GM21737 (cell line): Measurements from ENCODE around the gene CPVL.

ENCODE experiments used
- ATAC-seq: cut with Tn5 transposase; IDR thresholded peaks from one replicate; pipeline ENCODE4 v1.9.1; 2021; ENCODE audit warnings: mild to moderate bottlenecking, moderate library complexity; ENCODE audit not compliant: unreplicated experiment

The CPVL gene

DNA sequence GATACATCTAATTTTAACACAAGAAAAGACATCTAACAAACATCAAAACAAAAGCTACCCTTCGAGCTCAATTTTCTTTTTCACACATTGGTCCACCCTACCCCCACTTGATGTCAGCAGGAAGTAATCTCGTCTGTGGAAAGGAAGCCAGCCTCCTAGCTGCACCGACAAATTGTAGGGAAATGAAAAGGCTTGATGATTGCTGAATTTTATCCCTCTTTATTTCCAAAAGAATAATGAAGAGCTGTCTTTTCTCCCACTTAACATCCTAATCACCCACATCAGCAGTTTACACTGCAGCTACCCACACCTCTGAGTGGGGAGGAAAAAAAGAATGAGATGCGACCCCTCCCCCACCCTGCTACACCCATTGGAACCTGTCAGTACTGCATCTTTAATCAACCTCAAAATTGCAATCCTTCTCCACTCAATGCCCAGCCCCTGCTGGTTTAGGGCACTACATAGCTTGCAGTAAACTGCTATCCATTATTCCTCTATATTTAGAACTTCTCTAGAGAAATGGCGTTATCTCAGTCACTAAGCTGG lies 10.6 kb upstream of the CPVL start:
- no peak for ATAC-seq

DNA sequence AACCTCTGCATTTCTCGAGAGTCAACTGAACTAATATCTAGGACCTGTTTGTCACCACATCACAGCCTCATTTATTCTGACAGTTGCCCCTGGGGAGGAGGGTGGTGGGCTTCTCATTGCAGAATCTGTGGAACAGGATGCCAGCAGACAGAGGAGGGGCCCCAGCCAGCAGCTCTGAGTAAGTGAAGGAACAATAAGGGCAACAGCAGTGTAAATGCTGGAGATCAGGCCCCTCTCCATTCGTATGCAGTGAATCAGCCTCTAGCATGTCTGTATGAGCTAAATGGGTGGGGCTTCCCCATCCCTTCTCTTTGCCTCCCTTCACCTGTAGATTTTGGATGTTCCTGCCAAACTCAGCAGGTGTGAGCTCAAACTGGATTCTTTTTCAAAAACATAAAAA lies 7.7 kb upstream of the CPVL start:
- ATAC-seq, result no peak

DNA sequence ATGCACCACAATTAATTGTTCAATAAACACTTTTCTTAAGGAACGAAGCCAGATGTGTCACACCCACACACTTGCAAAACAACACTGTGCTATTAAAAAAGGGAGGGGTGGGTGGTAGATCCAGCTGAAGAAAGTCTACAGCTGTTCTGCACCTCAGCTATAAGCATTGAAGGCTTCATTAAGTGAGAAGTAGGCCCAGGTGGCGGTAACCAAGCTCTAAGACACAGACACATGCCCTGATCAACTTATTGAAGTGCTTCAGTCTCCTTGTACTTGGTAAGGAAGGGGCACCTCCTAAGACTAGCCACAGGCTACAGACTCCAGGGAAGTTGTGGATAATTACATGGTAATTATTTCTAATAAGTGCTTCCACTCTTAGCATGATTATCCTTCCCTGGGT lies 4.5 kb upstream of the CPVL start:
- no peak for ATAC-seq

- no peak for ATAC-seq
Measured at GRCh38 chr7:29149036-29149435, 2.7 kb upstream of the CPVL start.

- no peak for ATAC-seq
Measured at GRCh38 chr7:29147821-29148220, 1.5 kb upstream of the CPVL start.

DNA sequence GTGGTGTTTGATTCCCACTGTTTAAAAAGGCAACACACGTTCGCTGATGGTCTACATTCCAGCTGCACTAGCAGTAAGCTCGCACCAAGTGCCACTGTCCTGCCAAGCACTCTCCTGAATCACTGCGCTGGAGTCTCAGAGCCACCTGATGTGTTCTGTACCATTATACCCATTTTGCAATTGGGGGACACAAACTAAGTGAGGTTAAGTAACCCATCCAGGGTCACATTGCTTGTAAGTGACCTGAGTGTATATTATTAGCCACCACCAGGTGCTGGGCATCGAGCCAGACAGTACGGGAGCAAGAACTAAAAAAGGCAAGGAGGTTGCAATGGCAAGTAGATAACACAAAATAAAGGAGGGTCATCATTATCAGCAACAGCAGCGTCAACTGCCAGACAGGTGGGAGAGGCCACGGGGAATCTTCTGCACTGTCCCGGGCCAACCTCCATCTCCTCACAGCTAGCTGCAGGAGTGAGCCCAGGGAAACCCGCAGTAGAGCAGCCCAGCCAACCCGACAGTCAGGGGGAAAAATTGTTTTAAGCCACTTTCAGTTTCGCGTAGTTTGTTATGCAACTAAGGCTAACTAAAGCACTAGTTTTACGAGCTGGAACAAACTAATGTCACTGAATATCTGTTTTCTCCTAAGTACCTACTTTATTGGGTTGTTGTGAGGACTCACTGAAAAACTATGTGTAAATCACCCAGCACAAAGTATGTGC lies 712 bp upstream of the CPVL start:
- ATAC-seq, result no peak

- no peak for ATAC-seq
Measured at GRCh38 chr7:29145553-29146056, 732 bp downstream of the CPVL start.

GRCh38 chr7:29143751-29144150 lies 2.6 kb downstream of the CPVL start:
- no peak for ATAC-seq

DNA sequence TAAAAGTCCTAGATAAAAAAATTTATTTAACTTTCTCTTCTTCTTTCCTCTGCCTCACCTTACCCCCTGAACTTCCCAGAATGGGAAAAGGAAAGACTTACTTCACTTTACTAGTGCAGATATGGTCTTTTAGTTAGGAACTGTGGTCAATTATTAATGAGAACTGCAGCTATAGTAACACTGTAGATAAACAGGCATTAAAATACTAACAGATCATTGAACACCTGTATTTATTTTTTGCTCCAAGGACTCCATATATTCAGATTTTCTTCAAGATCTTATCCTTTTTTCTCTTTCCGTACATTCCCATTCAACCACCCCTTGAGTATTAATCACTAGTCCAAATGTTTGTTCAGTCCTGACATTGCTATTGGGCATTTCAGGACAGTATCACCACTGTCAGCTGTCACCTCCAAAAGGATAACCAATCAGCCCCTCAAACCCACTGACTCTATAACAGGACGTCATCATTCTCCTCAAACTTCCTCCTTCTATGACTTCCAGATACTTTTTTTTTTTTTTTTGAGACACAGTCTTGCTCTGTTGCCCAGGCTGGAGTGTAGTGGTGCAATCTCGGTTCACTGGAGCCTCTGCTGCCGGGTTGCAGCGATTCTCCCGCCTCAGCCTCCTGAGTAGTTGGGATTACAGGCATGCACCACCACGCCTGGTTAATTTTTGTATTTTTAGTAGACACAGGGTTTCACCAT lies 4.2 kb downstream of the CPVL start:
- no peak for ATAC-seq

GRCh38 chr7:29140873-29141468 lies 5.4 kb downstream of the CPVL start:
- no peak for ATAC-seq

DNA sequence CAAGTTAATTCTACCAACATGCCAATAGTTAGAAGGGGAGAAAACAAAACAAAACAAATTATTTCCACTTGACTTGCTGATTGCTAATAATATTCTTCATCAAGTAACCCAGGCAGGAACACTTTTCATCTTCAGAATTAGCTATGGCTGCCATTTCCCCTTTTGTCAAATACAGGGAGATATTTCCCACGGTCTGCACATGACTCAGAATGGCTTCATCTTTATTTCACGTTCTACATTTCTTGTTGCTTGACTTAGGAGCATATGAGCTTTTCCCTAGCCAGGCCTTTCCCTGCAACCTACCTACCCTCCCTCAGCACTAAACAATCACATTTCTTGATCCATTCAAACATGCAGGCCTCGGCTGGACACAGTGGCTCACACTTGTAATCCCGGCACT lies 6.5 kb downstream of the CPVL start:
- ATAC-seq, result no peak

GRCh38 chr7:29139191-29139590 lies 7.1 kb downstream of the CPVL start:
- no peak for ATAC-seq

DNA sequence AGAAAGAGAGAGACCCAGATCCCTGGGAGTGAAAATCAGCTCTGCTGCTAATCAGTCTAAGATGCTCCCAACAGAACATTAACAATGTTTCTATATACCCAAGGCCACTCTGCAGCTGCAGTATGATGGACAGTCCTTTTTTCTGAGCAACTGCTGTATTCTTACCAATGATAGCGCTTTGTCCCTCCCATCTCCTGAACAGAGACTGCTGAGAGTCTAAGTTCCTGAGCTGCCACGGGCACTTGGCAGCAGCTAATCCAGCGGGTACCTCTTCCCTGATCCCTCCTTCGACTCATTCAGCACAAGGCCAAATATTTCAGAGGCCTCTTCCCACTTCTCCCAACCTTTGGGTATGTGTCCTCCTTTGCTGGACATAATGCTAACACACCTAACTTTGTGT lies 7.7 kb downstream of the CPVL start:
- ATAC-seq, result no peak

DNA sequence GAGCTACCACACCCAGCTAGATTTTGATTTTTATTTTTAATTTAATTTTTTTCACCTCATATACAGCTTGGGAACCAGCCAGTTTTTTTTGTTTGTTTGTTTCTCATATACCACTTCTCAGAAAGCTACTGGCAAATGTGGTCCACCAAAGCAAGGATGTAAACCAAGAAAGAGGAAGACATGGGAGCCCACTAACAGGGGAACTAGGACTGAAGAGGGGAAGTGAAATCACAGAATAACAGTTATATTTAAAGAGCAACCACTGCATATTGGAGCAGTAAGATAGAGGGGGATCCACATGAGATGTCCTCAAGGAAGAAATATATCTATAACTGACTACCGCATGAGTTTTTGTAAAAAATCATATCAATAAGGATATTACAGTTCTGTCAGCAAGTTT lies 10.5 kb downstream of the CPVL start:
- no peak for ATAC-seq

- no peak for ATAC-seq
Measured at GRCh38 chr7:29132980-29133379, 13.4 kb downstream of the CPVL start.

GRCh38 chr7:29131678-29132077 lies 14.7 kb downstream of the CPVL start:
- ATAC-seq, result no peak

DNA sequence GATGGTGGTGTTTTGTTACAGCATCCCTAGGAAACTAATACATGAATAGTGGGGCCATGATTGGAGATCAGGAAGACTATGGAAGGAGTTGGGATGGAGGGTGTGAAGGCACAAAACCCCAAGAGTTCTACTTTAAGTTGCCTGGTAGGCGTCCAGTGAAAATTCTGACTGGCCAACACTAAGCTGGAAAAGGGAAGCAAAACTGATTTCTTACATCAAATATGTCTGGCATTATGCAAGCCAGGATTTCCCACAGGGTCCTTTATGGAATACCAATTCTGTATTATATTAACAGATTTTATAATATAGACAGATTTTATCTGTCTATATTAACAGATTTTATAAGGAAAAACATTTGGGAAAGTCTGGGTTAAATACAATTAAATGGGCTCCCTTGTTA lies 16.2 kb downstream of the CPVL start:
- ATAC-seq, result no peak

DNA sequence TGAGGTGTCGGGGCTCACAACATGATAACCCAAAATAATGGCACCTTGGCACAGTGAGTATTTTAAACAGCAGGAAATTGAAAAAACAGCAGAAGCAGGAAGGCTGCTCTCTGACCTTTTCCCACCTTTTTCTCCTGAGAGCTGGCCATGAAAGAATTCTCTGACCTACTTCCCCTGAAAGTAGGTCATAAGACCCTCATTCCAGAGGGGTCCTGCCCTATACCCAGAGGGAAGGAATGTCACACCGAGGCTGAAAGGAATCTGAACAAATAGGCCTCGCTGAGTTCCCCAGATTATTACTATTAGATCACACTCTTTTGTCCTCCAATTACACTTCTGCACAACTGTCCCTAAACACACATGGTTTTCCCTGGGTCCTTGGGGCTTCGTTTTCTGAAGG lies 18.8 kb downstream of the CPVL start:
- ATAC-seq, result no peak

DNA sequence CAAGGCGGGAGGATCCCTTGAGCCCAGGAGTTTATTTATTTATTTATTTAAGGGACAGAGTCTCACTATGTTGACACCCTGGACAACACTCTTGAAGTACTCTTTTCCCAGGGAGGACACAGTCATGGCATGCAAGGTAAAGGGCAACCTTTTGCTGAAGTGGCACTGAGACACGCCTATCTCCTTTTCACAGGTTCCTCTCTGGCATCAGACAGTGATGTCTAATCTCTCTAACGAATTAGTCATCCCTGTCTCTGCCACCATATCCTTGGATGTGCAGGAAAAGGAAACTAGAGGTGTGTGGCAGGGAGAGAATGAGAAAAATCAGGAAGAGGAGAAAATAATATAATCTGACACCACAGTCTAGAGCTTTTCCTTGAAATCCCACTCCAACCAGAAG lies 19.5 kb downstream of the CPVL start:
- no peak for ATAC-seq

DNA sequence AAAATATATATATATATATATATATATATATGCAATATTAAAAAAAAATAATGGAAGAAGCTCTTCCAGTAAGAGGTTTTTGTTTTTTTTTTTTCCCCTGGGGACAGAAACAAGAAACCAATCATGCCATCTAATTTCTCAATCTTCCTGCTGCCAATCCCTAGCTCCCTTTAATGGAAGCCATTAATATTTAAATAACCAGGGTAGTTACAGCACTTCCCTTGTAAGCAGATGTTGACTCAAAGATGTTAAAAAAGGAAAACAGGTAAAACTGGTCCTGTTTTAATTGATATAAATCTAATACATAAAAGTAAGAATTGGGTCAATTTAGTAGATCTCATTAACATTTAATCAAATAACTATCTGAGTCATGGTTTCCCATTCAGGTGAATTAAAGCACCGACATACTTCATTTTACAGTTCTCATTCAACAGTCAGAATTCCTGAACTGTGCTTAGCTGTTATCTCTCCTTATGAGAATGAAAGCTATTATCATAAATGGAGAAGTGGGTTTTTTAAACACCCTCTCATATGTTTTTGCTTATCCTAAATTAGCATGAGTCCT lies 22.6 kb downstream of the CPVL start:
- no peak for ATAC-seq

- ATAC-seq, result no peak
Measured at GRCh38 chr7:29122759-29123158, 23.6 kb downstream of the CPVL start.

- ATAC-seq, result no peak
Measured at GRCh38 chr7:29122081-29122480, 24.3 kb downstream of the CPVL start.
